Neural progenitor cell (in vitro differentiated cells): ENCODE data around the gene SYTL3. TPM values are rescaled to one million over a fixed set of nuclear protein-coding genes. Genes with fewer than 3 reads are reported as not detected.

Source experiments
- DNase-seq: peaks from one replicate; pipeline ENCODE4 v3.0.0-alpha.2; 2016; ENCODE audit warnings: low spot score
- H2AFZ ChIP-seq: fragments of 200-600 bp; sonication (generic); replicated peaks from 2 replicates; pipeline ENCODE4 v1.6.1; 2016; ENCODE audit warnings: antibody characterized with exemption
- H3F3A ChIP-seq: fragments of 200-600 bp; sonication (generic); 2 replicates; pipeline ENCODE4 v1.6.1; 2016; ENCODE audit warnings: antibody characterized with exemption, low read depth
- H3K27ac ChIP-seq: fragments of 200-600 bp; sonication (generic); 2 replicates; pipeline ENCODE4 v1.5.1; 2016; ENCODE audit warnings: mild to moderate bottlenecking
- H3K27me3 ChIP-seq: fragments of 200-600 bp; sonication (generic); 2 replicates; pipeline ENCODE4 v1.6.1; 2016; ENCODE audit warnings: mild to moderate bottlenecking, moderate library complexity
- H3K36me3 ChIP-seq: fragments of 200-600 bp; sonication (generic); 2 replicates; pipeline ENCODE4 v1.5.1; 2016
- H3K4me1 ChIP-seq: fragments of 200-600 bp; sonication (generic); 2 replicates; pipeline ENCODE4 v1.6.1; 2016; ENCODE audit warnings: mixed run types
- H3K4me2 ChIP-seq: fragments of 200-600 bp; sonication (generic); 2 replicates; pipeline ENCODE4 v1.6.1; 2016
- H3K4me3 ChIP-seq: fragments of 200-600 bp; sonication (generic); 2 replicates; pipeline ENCODE4 v1.5.1; 2016
- H3K79me2 ChIP-seq: fragments of 200-600 bp; sonication (generic); 2 replicates; pipeline ENCODE4 v1.6.1; 2016; ENCODE audit warnings: low read depth
- H3K9ac ChIP-seq: fragments of 200-600 bp; sonication (generic); 2 replicates; pipeline ENCODE4 v1.6.1; 2016
- H3K9me3 ChIP-seq: fragments of 200-600 bp; sonication (generic); 2 replicates; pipeline ENCODE4 v1.5.1; 2016; ENCODE audit warnings: low read depth
- H4K20me1 ChIP-seq: fragments of 200-600 bp; sonication (generic); 2 replicates; pipeline ENCODE4 v1.6.1; 2016; ENCODE audit warnings: low read depth
- H3K27ac Mint-ChIP-seq: 3 replicates; pipeline ENCODE4 v1.8.0; 2021; ENCODE audit warnings: mixed read lengths
- H3K27me3 Mint-ChIP-seq: 2 replicates; pipeline ENCODE4 v1.8.0; 2022; ENCODE audit warnings: low read depth, mild to moderate bottlenecking, inconsistent platforms, moderate library complexity, mixed read lengths; ENCODE audit not compliant: insufficient read depth
- H3K36me3 Mint-ChIP-seq: 3 replicates; pipeline ENCODE4 v1.8.0; 2021; ENCODE audit warnings: mixed read lengths
- H3K4me1 Mint-ChIP-seq: 3 replicates; pipeline ENCODE4 v1.8.0; 2021; ENCODE audit warnings: mixed read lengths
- H3K4me3 Mint-ChIP-seq: 3 replicates; pipeline ENCODE4 v1.8.0; 2021; ENCODE audit warnings: mild to moderate bottlenecking, moderate library complexity, mixed read lengths
- H3K9me3 Mint-ChIP-seq: 3 replicates; pipeline ENCODE4 v1.8.0; 2020; ENCODE audit warnings: mixed read lengths
- CTCF ChIP-seq: fragments of 200-600 bp; sonication (generic); IDR thresholded peaks from 2 replicates; pipeline ENCODE4 v1.5.1; 2017; ENCODE audit warnings: antibody characterized with exemption, mild to moderate bottlenecking
- EZH2 ChIP-seq: fragments of 200-600 bp; sonication (generic); IDR thresholded peaks from 2 replicates; pipeline ENCODE4 v1.6.1; 2017; ENCODE audit warnings: antibody characterized with exemption, mild to moderate bottlenecking, moderate library complexity
- EZH2phosphoT487 ChIP-seq: fragments of 200-600 bp; sonication (generic); IDR thresholded peaks from 2 replicates; pipeline ENCODE4 v1.6.1; 2017; ENCODE audit warnings: antibody characterized with exemption
- total RNA-seq: library from RNA; depleted of rRNA; stranded (reverse); fragments of >200 nt; gene quantifications from 2 replicates; pipeline ENCODE4 v1.2.3, GENCODE V29; 2015; ENCODE audit warnings: low replicate concordance

The SYTL3 gene
- total RNA-seq, 1 donor from 2014 or later = not detected

- Histone ChIP-seq H3K4me1 (no peaks in the 10 kb centered on the region), H3K4me2 (no peak overlapping the region), H3K36me3 (no peaks in the 10 kb centered on the region), H4K20me1 (no peaks in the 10 kb centered on the region), H3K9ac (no peak overlapping the region), H3K9me3 (no peaks in the 10 kb centered on the region), H3K27me3 (peaks cover 4% of the 10 kb centered on the region), H3K27ac (no peak overlapping the region), H3K79me2 (no peaks in the 10 kb centered on the region), H3K4me3 (no peak overlapping the region), H3F3A (no peaks in the 10 kb centered on the region), H2AFZ (no peak overlapping the region)
- peaks cover 3% of the 10 kb centered on the region for H3K27me3 Mint-ChIP-seq
- peak; percentile 46 for DNase-seq
- H3K4me3 Mint-ChIP-seq = no peak overlapping the region
- TF ChIP-seq EZH2phosphoT487 (no peak), CTCF (peak; percentile 51)
- no peak overlapping the region for H3K27ac Mint-ChIP-seq
- H3K36me3 Mint-ChIP-seq = no peaks in the 10 kb centered on the region
- no peaks in the 10 kb centered on the region for H3K9me3 Mint-ChIP-seq
- peaks cover 12% of the 10 kb centered on the region for H3K4me1 Mint-ChIP-seq
Measured at GRCh38 chr6:158706369-158706982, 56.6 kb downstream of the SYTL3 start.

GRCh38 chr6:158707120-158707820 is 57.4 kb downstream of the SYTL3 start:
- Histone ChIP-seq H3K79me2 (no peaks in the 10 kb centered on the region), H3F3A (no peaks in the 10 kb centered on the region), H3K4me2 (no peak overlapping the region), H3K4me1 (no peaks in the 10 kb centered on the region), H2AFZ (no peak overlapping the region), H3K27me3 (peaks cover 4% of the 10 kb centered on the region), H3K36me3 (no peaks in the 10 kb centered on the region), H3K9me3 (no peaks in the 10 kb centered on the region), H3K9ac (no peak overlapping the region), H3K27ac (no peak overlapping the region), H4K20me1 (no peaks in the 10 kb centered on the region), H3K4me3 (no peak overlapping the region)
- Mint-ChIP-seq H3K27me3 (peaks cover 3% of the 10 kb centered on the region), H3K4me1 (peaks cover 12% of the 10 kb centered on the region), H3K36me3 (no peaks in the 10 kb centered on the region), H3K4me3 (no peak overlapping the region), H3K27ac (no peak overlapping the region), H3K9me3 (no peaks in the 10 kb centered on the region)
- no peak for TF ChIP-seq EZH2phosphoT487
- no peak for TF ChIP-seq EZH2
- no peak for TF ChIP-seq CTCF
- DNase-seq = no peak

GRCh38 chr6:158707821-158708195 is 58.0 kb downstream of the SYTL3 start:
- Histone ChIP-seq H3K36me3 (no peaks in the 10 kb centered on the region), H4K20me1 (no peaks in the 10 kb centered on the region), H3F3A (no peaks in the 10 kb centered on the region), H3K27ac (no peak overlapping the region), H3K4me3 (no peak overlapping the region), H3K9ac (no peak overlapping the region), H2AFZ (peak overlapping the region; percentile 10), H3K79me2 (no peaks in the 10 kb centered on the region), H3K4me2 (no peak overlapping the region), H3K4me1 (no peaks in the 10 kb centered on the region), H3K9me3 (no peaks in the 10 kb centered on the region), H3K27me3 (peaks cover 4% of the 10 kb centered on the region)
- H3K36me3 Mint-ChIP-seq = no peaks in the 10 kb centered on the region
- no peak for DNase-seq
- no peak for TF ChIP-seq CTCF
- H3K4me3 Mint-ChIP-seq = no peak overlapping the region
- no peak overlapping the region for H3K27ac Mint-ChIP-seq
- H3K9me3 Mint-ChIP-seq = no peaks in the 10 kb centered on the region
- peaks cover 2% of the 10 kb centered on the region for H3K27me3 Mint-ChIP-seq
- peaks cover 12% of the 10 kb centered on the region for H3K4me1 Mint-ChIP-seq
